H1 (cell line): ENCODE data around the gene APC2. TPM values are rescaled to one million over a fixed set of nuclear protein-coding genes. Genes with fewer than 3 reads are reported as not detected.

Source experiments
- polyA plus RNA-seq, 7 experiments: library from polyadenylated mRNA; depleted of rRNA in 3 of 7; stranded (reverse) in 5 of 7; unstranded in 2 of 7; fragments of >200 nt in 5 of 7; fragments of 200-250 nt in 2 of 7; gene quantifications; 1 replicate in 5 of 7; 2 replicates in 1 of 7; 4 replicates in 1 of 7; pipeline versions ENCODE4 v1.2.1 to v1.2.3, GENCODE V29; 2011 to 2013; ENCODE audit warnings: missing spikeins in 2 of 7, mixed read lengths in 2 of 7
- total RNA-seq: library from RNA; stranded (reverse); fragmentation: NEBNext Ultra II Directional; extraction: Animal tissue kit (Norgen Biotek cat#: 25700); gene quantifications from 2 replicates; pipeline ENCODE4 v1.2.1, GENCODE V29; 2021

Gene APC2
- total and polyA plus RNA-seq, 2 of the 8 experiments (the other 6 are each of a cell fraction or from before 2014, with no cell fraction given): 1.3 to 4.1 TPM

Other genes starting within 250 kb of the APC2 start
- gene STK11, start 244.3 kb upstream of the APC2 start, total RNA-seq: 70.7 and 75.2 TPM in 2 replicates
- 45.3 and 71.0 TPM in 2 replicates for gene STK11, start 244.3 kb upstream of the APC2 start, polyA plus RNA-seq (2011; rRNA removed)
- 14.7 and 18.0 TPM in 2 replicates for gene CBARP, start 212.1 kb upstream of the APC2 start, total RNA-seq
- gene CBARP, start 212.1 kb upstream of the APC2 start, polyA plus RNA-seq (2011; rRNA removed): 4.9 and 11.6 TPM in 2 replicates
- gene ATP5F1D, start 208.4 kb upstream of the APC2 start, total RNA-seq: 174 and 182 TPM in 2 replicates
- 249 and 338 TPM in 2 replicates for gene ATP5F1D, start 208.4 kb upstream of the APC2 start, polyA plus RNA-seq (2011; rRNA removed)
- 159 and 166 TPM in 2 replicates for gene MIDN, start 201.5 kb upstream of the APC2 start, total RNA-seq
- gene MIDN, start 201.5 kb upstream of the APC2 start, polyA plus RNA-seq (2011; rRNA removed): 39.8 and 86.0 TPM in 2 replicates
- gene CIRBP, start 180.8 kb upstream of the APC2 start, total RNA-seq: 175 TPM in 2 replicates
- 199 and 331 TPM in 2 replicates for gene CIRBP, start 180.8 kb upstream of the APC2 start, polyA plus RNA-seq (2011; rRNA removed)
- gene FAM174C, start 174.6 kb upstream of the APC2 start, total RNA-seq: 44.5 and 54.6 TPM in 2 replicates
- 125 and 159 TPM in 2 replicates for gene FAM174C, start 174.6 kb upstream of the APC2 start, polyA plus RNA-seq (2011; rRNA removed)
- 7.0 and 10.3 TPM in 2 replicates for gene EFNA2, start 164.2 kb upstream of the APC2 start, total RNA-seq
- 4.0 and 10.1 TPM in 2 replicates for gene EFNA2, start 164.2 kb upstream of the APC2 start, polyA plus RNA-seq (2011; rRNA removed)
- 78.1 and 92.7 TPM in 2 replicates for gene NDUFS7, start 66.2 kb upstream of the APC2 start, total RNA-seq
- 309 and 372 TPM in 2 replicates for gene NDUFS7, start 66.2 kb upstream of the APC2 start, polyA plus RNA-seq (2011; rRNA removed)
- 17.2 TPM in 2 replicates for gene GAMT, start 48.6 kb upstream of the APC2 start, total RNA-seq
- 35.6 and 45.3 TPM in 2 replicates for gene GAMT, start 48.6 kb upstream of the APC2 start, polyA plus RNA-seq (2011; rRNA removed)
- gene DAZAP1, start 42.5 kb upstream of the APC2 start, total RNA-seq: 341 and 343 TPM in 2 replicates
- gene DAZAP1, start 42.5 kb upstream of the APC2 start, polyA plus RNA-seq (2011; rRNA removed): 79.6 and 139 TPM in 2 replicates
- 1,562 and 1,589 TPM in 2 replicates for gene RPS15, start 11.7 kb upstream of the APC2 start, total RNA-seq
- gene RPS15, start 11.7 kb upstream of the APC2 start, polyA plus RNA-seq (2011; rRNA removed): 3,890 and 4,770 TPM in 2 replicates
- gene C19orf25, start 29.1 kb downstream of the APC2 start, total RNA-seq: 41.3 and 41.4 TPM in 2 replicates
- gene C19orf25, start 29.1 kb downstream of the APC2 start, polyA plus RNA-seq (2011; rRNA removed): 67.4 and 92.2 TPM in 2 replicates
- gene PCSK4, start 40.2 kb downstream of the APC2 start, total RNA-seq: 9.7 and 9.8 TPM in 2 replicates
- 10.7 and 18.3 TPM in 2 replicates for gene PCSK4, start 40.2 kb downstream of the APC2 start, polyA plus RNA-seq (2011; rRNA removed)
- 12.6 and 13.4 TPM in 2 replicates for gene REEP6, start 41.1 kb downstream of the APC2 start, total RNA-seq
- gene REEP6, start 41.1 kb downstream of the APC2 start, polyA plus RNA-seq (2011; rRNA removed): 20.7 and 31.4 TPM in 2 replicates
- gene ADAMTSL5, start 62.9 kb downstream of the APC2 start, total RNA-seq: 0.99 and 1.4 TPM in 2 replicates
- gene ADAMTSL5, start 62.9 kb downstream of the APC2 start, polyA plus RNA-seq (2011; rRNA removed): 0.82 and 2.6 TPM in 2 replicates
- 0.43 and 1.2 TPM in 2 replicates for gene PLK5, start 74.0 kb downstream of the APC2 start, total RNA-seq
- 0.45 and 0.82 TPM in 2 replicates for gene PLK5, start 74.0 kb downstream of the APC2 start, polyA plus RNA-seq (2011; rRNA removed)
- gene MEX3D, start 118.2 kb downstream of the APC2 start, total RNA-seq: 78.8 and 83.4 TPM in 2 replicates
- 20.8 and 32.1 TPM in 2 replicates for gene MEX3D, start 118.2 kb downstream of the APC2 start, polyA plus RNA-seq (2011; rRNA removed)
- 110 and 115 TPM in 2 replicates for gene MBD3, start 142.7 kb downstream of the APC2 start, total RNA-seq
- gene MBD3, start 142.7 kb downstream of the APC2 start, polyA plus RNA-seq (2011; rRNA removed): 88.2 and 113 TPM in 2 replicates
- 162 and 179 TPM in 2 replicates for gene UQCR11, start 155.3 kb downstream of the APC2 start, total RNA-seq
- gene UQCR11, start 155.3 kb downstream of the APC2 start, polyA plus RNA-seq (2011; rRNA removed): 171 and 209 TPM in 2 replicates
- 340 and 348 TPM in 2 replicates for gene TCF3, start 202.5 kb downstream of the APC2 start, total RNA-seq
- gene TCF3, start 202.5 kb downstream of the APC2 start, polyA plus RNA-seq (2011; rRNA removed): 241 and 471 TPM in 2 replicates